GM12878 (cell line): ENCODE data around the gene CA9. TPM values are rescaled to one million over a fixed set of nuclear protein-coding genes. Genes with fewer than 3 reads are reported as not detected.

ENCODE experiments used
- BRCA1 ChIP-seq: IDR thresholded peaks from 2 replicates; pipeline ENCODE4 v1.6.1; 2011; ENCODE audit warnings: low read depth, low read length, improper control_type of control experiment
- CBX5 ChIP-seq: sonication (generic); IDR thresholded peaks from 2 replicates; pipeline ENCODE4 v1.6.1; 2016; ENCODE audit warnings: low read depth, moderate library complexity, mild to moderate bottlenecking, inconsistent platforms
- CEBPZ ChIP-seq: fragments of 150-350 bp; IDR thresholded peaks from 2 replicates; pipeline ENCODE4 v1.6.1; 2016; ENCODE audit warnings: low read depth, low read length
- CHD2 ChIP-seq: IDR thresholded peaks from 2 replicates; pipeline ENCODE4 v1.6.1; 2011; ENCODE audit warnings: low read depth, low read length, improper control_type of control experiment, borderline replicate concordance
- E2F4 ChIP-seq: IDR thresholded peaks from 2 replicates; pipeline ENCODE4 v1.6.1; 2012; ENCODE audit warnings: low read depth, low read length, improper control_type of control experiment
- E4F1 ChIP-seq: fragments of 450-650 bp; IDR thresholded peaks from 2 replicates; pipeline ENCODE4 v1.6.1; 2018; ENCODE audit warnings: borderline replicate concordance, mild to moderate bottlenecking; ENCODE audit not compliant: partially characterized antibody
- IRF4 ChIP-seq: IDR thresholded peaks from 2 replicates; pipeline ENCODE4 v1.6.1; 2011; ENCODE audit warnings: low read depth, low read length
- KDM1A ChIP-seq: fragments of 200-600 bp; sonication (generic); IDR thresholded peaks from 2 replicates; pipeline ENCODE4 v1.6.1; 2016; ENCODE audit warnings: borderline replicate concordance
- KLF5 ChIP-seq: fragments of 450-650 bp; IDR thresholded peaks from 2 replicates; pipeline ENCODE4 v1.6.1; 2014; ENCODE audit warnings: mild to moderate bottlenecking; ENCODE audit not compliant: partially characterized antibody
- NBN ChIP-seq: fragments of 450-650 bp; IDR thresholded peaks from 2 replicates; pipeline ENCODE4 v1.6.1; 2016
- NKRF ChIP-seq: fragments of 450-650 bp; conservative IDR thresholded peaks from 2 replicates; pipeline ENCODE4 v1.6.1; 2017; ENCODE audit warnings: mild to moderate bottlenecking, moderate library complexity
- RAD21 ChIP-seq: IDR thresholded peaks from 2 replicates; pipeline ENCODE4 v1.6.1; 2011; ENCODE audit warnings: mild to moderate bottlenecking, low read depth, low read length, moderate library complexity; ENCODE audit not compliant: insufficient read depth
- STAT3 ChIP-seq: IDR thresholded peaks from 2 replicates; pipeline ENCODE4 v1.6.1; 2011; ENCODE audit warnings: low read depth, low read length, improper control_type of control experiment
- USF2 ChIP-seq: IDR thresholded peaks from 2 replicates; pipeline ENCODE4 v1.6.1; 2011; ENCODE audit warnings: low read depth, low read length, improper control_type of control experiment, borderline replicate concordance
- ZNF592 ChIP-seq: fragments of 450-650 bp; IDR thresholded peaks from 2 replicates; pipeline ENCODE4 v1.6.1; 2017; ENCODE audit warnings: mild to moderate bottlenecking, moderate library complexity
- polyA plus RNA-seq, 11 experiments: library from polyadenylated mRNA; depleted of rRNA in 4 of 11; unstranded in 6 of 11; stranded (reverse) in 5 of 11; fragments of >200 nt; fragmentation: Nextera tagmentation in 4 of 11; fragmentation: Illumina TruSeq in 1 of 11; extraction: Ambion mirVana in 4 of 11; extraction: Trizol in 1 of 11; gene quantifications; 1 replicate in 1 of 11; 2 replicates in 10 of 11; pipeline versions ENCODE4 v1.2.1 to v1.2.3, GENCODE V29; 2011 to 2016; ENCODE audit warnings: inconsistent platforms in 2 of 11, missing spikeins in 2 of 11, low read depth in 1 of 11
- total RNA-seq, 4 experiments: library from RNA; depleted of rRNA in 3 of 4; stranded (reverse); fragments of >200 nt in 3 of 4; fragmentation: Illumina TruSeq in 1 of 4; extraction: Trizol in 1 of 4; gene quantifications; 2 replicates each; pipeline versions ENCODE4 v1.2.1 to v1.2.3, GENCODE V29; 2013 to 2021

Gene CA9
- total and polyA plus RNA-seq, 10 of the 15 experiments (the other 5 are each of a cell fraction or from before 2014, with no cell fraction given) = 0.53 to 6.6 (median 1.2) TPM

GRCh38 chr9:35657546-35658136, 16.1 kb upstream of the CA9 start, which contains the start of gene RMRP (continued):
- TF ChIP-seq RAD21 = no peak
- TF ChIP-seq CBX5 = no peak
- TF ChIP-seq NBN = peak; percentile 97
- TF ChIP-seq USF2 = peak; percentile 11; the same call in 1 of the 2 replicates
- TF ChIP-seq KLF5 = peak; percentile 78
- 0 out of 2 replicates have a peak, but pooled peaks have one; percentile 60 for TF ChIP-seq STAT3
- no peak for TF ChIP-seq KDM1A
- TF ChIP-seq E4F1 = no peak
- peak; percentile 58; the same call in 1 of the 2 replicates for TF ChIP-seq ZNF592
- peak; percentile 61; the same call in 1 of the 2 replicates for TF ChIP-seq CHD2
- no peak for TF ChIP-seq E2F4
- TF ChIP-seq CEBPZ = no peak
- TF ChIP-seq BRCA1 = no peak
- TF ChIP-seq NKRF = peak; percentile 69
- TF ChIP-seq IRF4 = peak; percentile 72
